Measurements from ENCODE around the gene SIRPB2.

Gene SIRPB2

DNA sequence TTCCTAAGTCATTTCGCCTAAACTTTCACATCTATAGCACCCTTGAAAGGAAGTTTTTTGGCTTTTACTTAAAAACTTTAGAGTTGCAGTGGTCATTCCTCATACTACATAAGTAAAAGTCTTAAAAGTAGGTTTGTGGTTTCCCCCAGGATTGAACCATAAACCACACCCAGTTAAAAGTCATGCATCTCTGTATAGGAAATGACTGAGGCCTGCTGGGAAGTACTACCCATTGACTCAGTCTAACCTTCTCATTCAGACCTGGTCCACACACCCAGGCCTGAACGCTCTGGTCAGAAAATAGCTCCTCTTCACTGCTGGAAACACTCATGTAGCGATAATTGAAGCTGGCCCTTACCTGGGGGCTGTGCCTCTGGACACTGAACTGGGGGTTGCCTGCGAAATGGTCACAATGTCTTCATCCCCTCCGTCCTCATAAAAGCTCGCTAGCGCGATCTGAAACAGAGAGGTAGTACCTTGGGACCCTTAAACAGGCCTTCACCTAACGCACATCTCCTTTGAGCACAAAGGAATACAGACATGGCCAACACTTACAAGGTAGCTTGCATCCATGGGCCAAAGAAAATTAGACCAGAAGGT is 27.1 kb downstream of the SIRPB2 start:
- peaks cover 11% of the 10 kb centered on the region for H3K36me3 ChIP-seq (replicated peaks)

DNA sequence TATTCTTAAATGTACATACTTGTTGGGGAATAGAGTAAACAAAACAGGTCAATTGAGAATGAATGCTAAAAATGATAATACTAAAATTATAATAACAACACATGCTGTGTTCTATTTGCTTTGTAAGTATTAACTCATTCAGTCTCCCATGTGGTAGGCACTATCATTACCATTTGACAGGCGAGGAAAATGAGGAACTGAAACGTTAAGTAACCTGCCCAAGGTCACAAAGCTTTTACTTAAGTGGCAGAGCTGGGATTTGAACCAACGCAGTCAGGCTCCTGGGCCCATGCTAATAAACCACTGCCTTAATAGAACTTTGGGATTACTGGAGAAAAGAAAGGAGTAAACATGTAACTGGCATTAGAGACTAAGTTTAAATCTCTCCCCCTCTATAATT is 28.4 kb downstream of the SIRPB2 start:
- in situ Hi-C loops (cut with HindIII; ENCODE audit: low pct_ligation_motif_present, low sequenced_read_pairs), result no loop called here
- Histone ChIP-seq H3K36me3 (replicated peaks) (peaks cover 11% of the 10 kb centered on the region), H3K4me3 (ENCODE audit: low read depth, low read length) (no peak overlapping the region), H3K27me3 (replicated peaks) (no peaks in the 10 kb centered on the region), H3K27ac (no peak overlapping the region)
- DNase-seq, result no peak
- TF ChIP-seq, protein P1, sequence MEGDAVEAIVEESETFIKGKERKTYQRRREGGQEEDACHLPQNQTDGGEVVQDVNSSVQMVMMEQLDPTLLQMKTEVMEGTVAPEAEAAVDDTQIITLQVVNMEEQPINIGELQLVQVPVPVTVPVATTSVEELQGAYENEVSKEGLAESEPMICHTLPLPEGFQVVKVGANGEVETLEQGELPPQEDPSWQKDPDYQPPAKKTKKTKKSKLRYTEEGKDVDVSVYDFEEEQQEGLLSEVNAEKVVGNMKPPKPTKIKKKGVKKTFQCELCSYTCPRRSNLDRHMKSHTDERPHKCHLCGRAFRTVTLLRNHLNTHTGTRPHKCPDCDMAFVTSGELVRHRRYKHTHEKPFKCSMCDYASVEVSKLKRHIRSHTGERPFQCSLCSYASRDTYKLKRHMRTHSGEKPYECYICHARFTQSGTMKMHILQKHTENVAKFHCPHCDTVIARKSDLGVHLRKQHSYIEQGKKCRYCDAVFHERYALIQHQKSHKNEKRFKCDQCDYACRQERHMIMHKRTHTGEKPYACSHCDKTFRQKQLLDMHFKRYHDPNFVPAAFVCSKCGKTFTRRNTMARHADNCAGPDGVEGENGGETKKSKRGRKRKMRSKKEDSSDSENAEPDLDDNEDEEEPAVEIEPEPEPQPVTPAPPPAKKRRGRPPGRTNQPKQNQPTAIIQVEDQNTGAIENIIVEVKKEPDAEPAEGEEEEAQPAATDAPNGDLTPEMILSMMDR (IDR thresholded peaks at IDR 0.05; ENCODE audit: low read depth, low read length, missing control alignments), result no peak

More for the DNA sequence above, 27.1 kb downstream of the SIRPB2 start:
- TF ChIP-seq, protein P1 (IDR thresholded peaks at IDR 0.05; ENCODE audit: low read depth, low read length, missing control alignments), result no peak
- in situ Hi-C loops (cut with HindIII; ENCODE audit: low pct_ligation_motif_present, low sequenced_read_pairs), result no loop called here
- Histone ChIP-seq H3K27ac (no peak overlapping the region), H3K4me3 (ENCODE audit: low read depth, low read length) (no peak overlapping the region), H3K27me3 (replicated peaks) (no peaks in the 10 kb centered on the region)
- no peak for DNase-seq

DNA sequence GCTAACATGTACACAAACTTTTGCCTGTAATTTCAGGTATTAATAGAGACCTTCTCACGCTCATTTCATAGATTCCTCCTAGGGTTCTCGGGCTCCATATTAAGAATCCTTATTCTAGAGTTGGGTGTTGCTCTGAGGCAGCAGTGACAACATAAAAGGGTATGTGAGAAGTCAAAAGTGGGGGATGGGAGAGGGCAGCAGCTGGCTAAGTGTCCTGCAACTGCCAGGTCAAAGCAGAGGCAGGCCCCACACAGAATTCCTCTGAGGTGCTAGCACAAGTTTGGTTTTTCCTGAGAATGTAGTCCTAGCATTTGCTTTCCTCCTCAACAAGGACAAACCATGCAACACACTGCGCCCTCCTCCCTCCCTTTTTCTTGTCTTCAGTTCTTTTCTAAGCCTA is 29.2 kb downstream of the SIRPB2 start:
- TF ChIP-seq, protein P1 (IDR thresholded peaks at IDR 0.05; ENCODE audit: low read depth, low read length, missing control alignments), result no peak
- H3K27ac ChIP-seq, result no peak overlapping the region
- DNase-seq, result no peak
- H3K4me3 ChIP-seq (ENCODE audit: low read depth, low read length), result no peak overlapping the region
- H3K27me3 ChIP-seq (replicated peaks), result no peaks in the 10 kb centered on the region
- in situ Hi-C loops (cut with HindIII; ENCODE audit: low pct_ligation_motif_present, low sequenced_read_pairs), result no loop called here
- H3K36me3 ChIP-seq (replicated peaks), result peaks cover 16% of the 10 kb centered on the region

GRCh38 chr20:1460275-1460674 is 30.9 kb downstream of the SIRPB2 start:
- TF ChIP-seq, protein P1 (IDR thresholded peaks at IDR 0.05; ENCODE audit: low read depth, low read length, missing control alignments), result no peak
- Histone ChIP-seq H3K4me3 (ENCODE audit: low read depth, low read length) (no peak overlapping the region), H3K27ac (no peak overlapping the region), H3K27me3 (replicated peaks) (no peaks in the 10 kb centered on the region), H3K36me3 (replicated peaks) (peaks cover 21% of the 10 kb centered on the region)
- DNase-seq, result no peak
- in situ Hi-C loops (cut with HindIII; ENCODE audit: low pct_ligation_motif_present, low sequenced_read_pairs), result no loop called here

- in situ Hi-C loops (cut with HindIII; ENCODE audit: low pct_ligation_motif_present, low sequenced_read_pairs), result no loop called here
- H3K36me3 ChIP-seq (replicated peaks), result peaks cover 42% of the 10 kb centered on the region
These were observed 33.2 kb downstream of the SIRPB2 start for GRCh38 chr20:1457992-1458391.

More at GRCh38 chr20:1457992-1458391, 33.2 kb downstream of the SIRPB2 start:
- TF ChIP-seq, protein P1 (IDR thresholded peaks at IDR 0.05; ENCODE audit: low read depth, low read length, missing control alignments), result no peak
- Histone ChIP-seq H3K27me3 (replicated peaks) (no peaks in the 10 kb centered on the region), H3K27ac (no peak overlapping the region), H3K4me3 (ENCODE audit: low read depth, low read length) (no peak overlapping the region)
- DNase-seq, result no peak
